ENCODE data around the gene MCM9.
"Not testable (repeated sequence)": the region's sequence is repeated elsewhere in the genome, so short reads cannot be mapped to it uniquely, and the experiment has no call there.

Gene MCM9

GRCh38 chr6:118789954-118790353 lies 145.0 kb downstream of the MCM9 start:
- no peak for DNase-seq

GRCh38 chr6:118789419-118789818 lies 145.5 kb downstream of the MCM9 start:
- no peak for DNase-seq

- no peak for DNase-seq
These were observed 146.3 kb downstream of the MCM9 start for GRCh38 chr6:118788702-118789101.

DNA sequence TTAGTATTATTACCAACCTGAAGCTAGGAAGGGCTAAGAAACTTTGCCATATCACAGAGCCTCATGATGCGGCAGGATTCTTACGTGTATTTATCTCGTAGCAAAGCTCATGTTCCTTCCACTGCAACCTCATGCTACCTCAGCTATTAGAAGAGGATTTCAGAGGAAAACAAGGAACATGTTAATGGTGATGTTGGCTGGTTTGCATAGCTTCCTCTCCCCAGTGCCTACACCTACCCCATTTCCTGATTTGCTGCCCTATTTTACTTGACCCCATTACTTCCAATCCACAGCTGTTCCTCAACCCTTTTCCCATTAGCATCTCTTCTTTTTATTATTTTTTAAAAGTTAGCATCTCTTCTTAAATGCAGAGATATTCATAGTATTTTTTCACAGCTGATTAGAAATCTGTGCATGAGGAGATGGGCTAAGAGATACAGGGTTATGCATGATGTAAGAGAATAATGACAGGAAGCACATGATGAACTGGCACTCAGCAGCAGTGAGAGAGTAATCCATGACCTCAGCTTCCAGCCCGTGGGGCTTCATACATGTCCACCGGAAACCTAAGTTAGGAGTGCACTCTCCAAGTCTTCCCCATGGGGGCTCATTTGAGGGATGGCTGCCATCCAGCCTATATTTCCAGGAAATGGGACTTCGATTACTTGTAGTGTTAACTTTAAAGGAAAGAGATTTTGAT lies 147.1 kb downstream of the MCM9 start:
- no peak for DNase-seq

DNA sequence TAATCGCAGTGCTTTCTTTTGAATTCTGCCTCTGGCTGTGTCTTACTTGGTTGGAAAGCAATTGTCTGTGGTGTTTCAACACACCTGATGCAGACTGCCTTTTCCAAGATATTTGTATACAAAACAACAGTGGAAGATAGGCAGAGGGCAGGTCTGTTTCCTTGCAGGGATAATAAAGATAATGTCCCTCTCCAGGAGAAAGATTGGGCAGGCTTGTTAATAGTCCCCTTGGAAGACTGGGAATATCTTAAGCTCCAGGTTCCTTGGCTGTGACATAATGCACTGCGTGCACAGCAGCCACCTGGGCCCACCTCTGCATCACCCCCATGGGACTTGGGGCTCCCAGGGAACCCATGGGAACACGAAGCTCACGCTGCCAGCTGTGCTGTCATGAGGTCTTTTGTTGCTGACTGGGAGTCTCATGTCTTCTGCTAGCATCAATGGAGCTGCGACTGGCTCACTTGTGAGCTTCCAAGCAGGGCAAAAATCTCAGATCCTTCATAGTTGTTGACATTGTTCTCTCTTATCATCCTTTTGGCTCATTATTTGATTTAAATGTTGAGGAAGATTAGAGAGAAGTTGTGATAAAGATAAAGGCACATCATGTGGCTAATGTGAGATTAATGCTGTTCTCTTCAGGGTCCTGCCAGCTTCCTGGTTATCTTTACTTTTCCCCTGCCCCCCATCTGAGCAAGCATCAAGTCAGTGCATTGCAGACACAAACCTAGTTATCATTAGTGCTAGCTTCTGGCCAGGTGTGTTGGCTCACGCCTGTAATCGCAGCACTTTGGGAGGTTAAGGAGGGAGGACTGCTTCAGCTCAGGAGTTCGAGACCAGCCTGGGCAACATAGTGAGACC lies 148.1 kb downstream of the MCM9 start:
- no peak for DNase-seq

GRCh38 chr6:118785601-118786000 lies 149.4 kb downstream of the MCM9 start:
- DNase-seq = no peak

- no peak for DNase-seq
These were observed 150.3 kb downstream of the MCM9 start for GRCh38 chr6:118784641-118785164.

DNA sequence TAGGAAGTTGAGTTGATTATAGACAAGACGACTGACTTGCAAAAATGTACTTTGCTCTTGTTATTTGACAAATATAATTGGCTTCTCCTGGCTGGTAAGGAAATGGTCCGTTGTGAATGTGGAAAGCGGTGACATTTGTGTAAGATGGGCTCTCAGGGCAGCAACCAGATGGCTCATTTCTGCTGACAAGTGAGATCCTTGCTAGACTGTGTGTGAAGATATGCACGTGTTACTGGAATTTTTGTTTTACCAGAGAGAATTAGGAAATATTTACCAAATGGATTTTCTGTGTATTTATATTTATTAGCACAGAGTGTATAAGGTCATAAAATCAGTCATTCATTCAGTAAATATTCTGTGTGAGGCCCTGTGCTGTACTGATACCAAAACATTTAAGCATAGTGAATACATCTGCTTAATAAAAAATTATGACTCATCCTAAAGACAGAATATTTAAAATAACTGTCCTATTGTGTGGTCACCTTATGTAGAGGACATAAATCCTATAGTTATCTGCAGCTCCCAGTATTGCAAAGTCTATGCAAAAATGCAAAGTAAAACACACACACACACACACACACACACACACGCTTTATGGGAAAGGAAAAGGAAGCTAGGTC lies 150.9 kb downstream of the MCM9 start:
- no peak for DNase-seq

DNA sequence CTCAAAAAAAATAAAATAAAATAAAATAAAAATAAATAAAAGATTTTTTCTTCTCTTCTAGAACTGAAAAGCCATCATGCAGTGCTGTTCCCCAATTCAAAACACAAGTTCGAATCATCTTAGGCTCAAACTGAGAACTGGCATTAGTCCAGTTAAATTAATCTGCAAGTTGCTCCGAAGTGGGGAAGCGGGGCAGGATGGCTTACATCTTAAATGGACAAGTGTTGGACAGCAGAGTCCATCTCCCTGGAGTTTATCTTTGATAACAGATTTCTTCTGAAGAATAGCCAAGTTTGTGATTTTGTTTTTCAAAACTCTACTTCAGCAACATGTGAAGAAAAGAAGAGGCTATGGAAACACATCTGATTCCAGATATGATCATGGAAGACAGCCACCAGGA lies 152.3 kb downstream of the MCM9 start:
- DNase-seq = no peak

- DNase-seq = no peak
These were observed 153.1 kb downstream of the MCM9 start for GRCh38 chr6:118781897-118782296.

GRCh38 chr6:118780668-118781067 lies 154.3 kb downstream of the MCM9 start:
- no peak for DNase-seq

DNA sequence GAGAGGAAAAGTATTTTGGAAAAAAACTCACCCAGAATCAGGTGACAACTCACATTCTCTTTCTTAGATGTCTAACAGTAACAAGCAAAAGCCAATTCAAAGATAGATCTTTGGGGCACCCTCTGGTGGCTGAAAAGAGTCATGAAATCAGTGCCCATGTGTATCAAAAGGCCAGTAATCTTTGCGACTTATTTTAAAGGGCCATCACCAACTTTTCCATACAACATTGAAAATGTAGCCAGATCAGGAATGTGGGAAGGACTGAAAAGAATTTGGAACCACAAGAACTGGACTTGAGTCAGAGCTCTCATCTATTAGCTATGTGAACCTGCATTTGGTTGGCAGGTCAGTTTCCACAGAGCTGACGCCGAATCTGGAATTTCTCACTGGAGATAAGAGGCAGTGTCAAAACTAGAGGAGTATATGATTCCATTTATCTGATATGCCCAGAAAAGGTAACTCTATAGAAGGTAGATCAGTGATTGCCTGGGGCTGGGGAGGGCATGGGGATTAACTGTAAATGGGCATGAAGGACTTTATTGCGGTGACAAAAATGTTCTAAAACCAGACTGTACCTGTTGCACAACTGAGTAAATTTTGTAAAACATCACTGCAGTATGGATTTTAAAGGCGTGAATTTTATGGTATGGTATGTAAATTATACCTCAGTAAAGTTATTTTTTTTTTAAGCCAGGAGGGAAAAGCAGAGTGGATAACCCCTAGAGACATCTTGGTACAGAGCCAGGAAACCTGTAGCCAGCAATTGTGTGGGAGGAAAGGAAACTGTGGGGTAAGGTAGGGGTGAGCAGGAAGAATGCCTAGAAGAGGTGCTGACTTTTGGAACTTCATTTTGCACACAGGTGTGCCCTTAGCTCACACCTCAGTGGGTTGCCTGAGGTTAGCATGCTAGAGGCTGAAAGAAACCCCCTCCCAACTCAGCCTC lies 158.1 kb downstream of the MCM9 start:
- DNase-seq = no peak

DNA sequence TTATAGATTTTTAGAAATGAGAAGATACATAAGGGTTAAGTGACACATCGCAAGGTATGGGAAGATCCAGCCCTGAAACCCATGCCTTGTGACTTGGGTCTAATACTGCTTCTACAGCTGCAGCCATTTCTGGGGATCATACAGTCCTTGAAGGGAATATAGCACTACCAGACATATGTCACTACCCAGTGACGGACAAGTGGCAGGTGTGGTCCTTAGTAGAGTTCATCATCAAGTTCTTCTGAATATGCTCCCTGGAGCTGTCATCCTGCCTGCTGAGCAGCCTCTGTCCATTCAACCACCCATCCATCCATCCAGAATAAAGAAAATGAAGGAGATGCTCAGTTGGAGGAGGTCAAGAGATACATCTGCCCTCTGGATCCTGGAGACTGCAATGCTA lies 159.6 kb downstream of the MCM9 start:
- DNase-seq = no peak

DNA sequence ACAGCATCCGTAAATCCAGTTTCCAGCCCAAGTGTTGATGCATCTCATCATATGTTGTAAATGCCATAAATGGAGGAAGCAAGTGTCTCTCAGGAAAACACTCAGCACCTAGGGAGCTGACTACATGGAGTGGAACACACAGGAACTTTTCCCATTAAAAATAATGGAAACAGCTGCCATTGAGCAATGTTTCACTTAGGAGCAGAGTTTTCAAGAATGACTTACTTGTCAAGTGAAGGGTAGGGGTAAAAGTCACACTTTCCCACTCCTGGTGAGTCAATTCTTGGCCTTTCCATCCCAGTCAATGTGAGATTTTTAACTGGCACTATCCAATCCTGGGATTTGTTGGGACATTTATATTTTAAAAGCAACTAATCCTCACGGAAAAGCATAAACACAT lies 160.4 kb downstream of the MCM9 start:
- DNase-seq = no peak

DNA sequence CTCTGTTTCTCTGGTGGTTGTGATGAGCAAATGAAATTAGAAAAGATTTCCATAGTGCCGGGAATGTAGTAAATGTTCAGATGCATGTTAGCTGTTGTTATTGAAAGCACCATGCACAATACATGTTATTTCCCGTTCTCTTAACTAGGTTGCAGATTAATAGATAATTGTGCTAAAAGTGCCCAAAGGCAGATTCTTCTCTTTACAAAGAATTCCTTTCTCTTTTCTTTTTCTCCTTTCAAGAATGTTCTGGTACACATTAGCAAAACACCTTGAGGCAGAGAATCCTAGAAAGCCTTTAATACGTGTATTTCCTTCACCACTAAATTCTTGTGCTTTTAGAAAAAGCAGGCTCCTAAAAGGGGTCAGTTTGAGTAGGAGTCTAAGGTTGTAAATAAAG lies 162.1 kb downstream of the MCM9 start:
- no peak for DNase-seq

DNA sequence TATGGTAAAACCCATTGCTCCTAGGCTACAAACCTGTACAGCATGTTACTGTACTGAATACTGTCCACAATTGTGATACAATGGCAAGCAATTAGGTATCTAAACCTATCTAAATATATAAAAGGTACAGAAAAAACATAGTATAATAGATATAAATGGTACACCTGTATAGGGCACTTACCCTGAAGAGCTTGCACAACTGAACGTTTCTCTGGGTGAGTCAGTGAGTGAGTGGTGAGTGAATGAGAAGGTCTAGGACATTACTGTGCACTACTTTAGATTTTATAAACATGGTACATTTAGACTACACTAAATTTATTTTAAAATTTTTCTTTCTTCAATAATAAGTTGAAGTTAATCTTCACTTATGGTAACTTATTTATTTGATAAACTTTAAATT lies 163.7 kb downstream of the MCM9 start:
- DNase-seq = no peak

DNA sequence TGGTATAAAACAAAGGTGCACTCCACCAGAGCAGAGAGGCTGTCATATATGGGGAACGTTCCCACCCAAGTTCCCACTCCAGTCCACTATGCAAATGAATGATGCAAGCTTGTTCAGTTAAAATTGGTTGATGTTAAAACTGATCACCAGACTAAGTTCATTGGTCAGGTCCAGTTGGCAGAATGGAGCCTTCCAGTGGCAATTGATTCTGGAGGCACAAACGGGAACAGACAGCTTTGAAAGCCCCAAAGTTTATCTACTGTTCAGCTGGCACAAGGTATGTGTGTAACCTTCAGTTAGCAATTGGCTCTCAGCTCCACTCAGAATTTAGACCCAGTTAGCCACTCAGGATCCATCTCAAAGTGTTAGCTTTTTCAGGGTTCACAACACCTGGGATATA lies 164.1 kb downstream of the MCM9 start:
- no peak for DNase-seq

GRCh38 chr6:118770112-118770788 lies 164.7 kb downstream of the MCM9 start:
- DNase-seq = no peak

DNA sequence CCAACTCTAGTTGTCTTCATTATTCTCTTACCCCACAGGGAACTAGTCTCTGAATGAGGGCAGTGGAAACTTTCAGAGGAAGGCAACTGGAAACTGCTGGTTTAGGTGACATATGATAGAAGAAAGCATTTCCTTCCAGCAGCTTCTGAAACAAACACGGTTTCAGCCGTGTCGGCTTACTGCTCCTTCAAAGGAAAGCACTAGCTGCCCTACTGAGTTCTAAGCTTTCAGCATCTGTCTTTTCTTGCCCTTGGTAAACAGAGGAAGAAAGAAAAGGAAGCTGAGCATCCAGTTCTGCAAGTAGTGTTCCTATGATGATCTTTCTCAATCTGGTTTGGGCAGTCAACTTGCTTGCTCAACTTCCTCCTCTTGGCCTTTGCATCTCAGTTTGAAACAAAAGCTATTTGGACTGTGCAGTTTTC lies 166.0 kb downstream of the MCM9 start:
- no peak for DNase-seq

GRCh38 chr6:118768441-118768840 lies 166.5 kb downstream of the MCM9 start:
- no peak for DNase-seq

DNA sequence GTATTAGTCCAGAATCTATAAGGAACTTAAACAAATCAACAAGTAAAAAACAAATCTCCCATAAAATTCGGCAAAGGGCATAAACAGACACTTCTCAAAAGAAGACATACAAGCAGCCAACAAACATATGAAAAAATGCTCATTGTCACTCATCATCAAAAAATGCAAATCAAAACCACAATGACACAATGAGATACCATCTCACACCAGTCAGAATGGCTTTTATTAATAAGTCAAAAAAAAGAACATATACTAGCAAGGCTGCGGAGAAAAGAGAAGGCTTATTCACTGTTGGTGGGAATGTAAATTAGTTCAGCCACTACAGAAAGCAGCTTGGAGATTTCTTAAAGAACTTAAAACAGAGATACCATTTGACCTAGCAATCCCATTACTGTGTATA lies 169.6 kb downstream of the MCM9 start:
- not testable (repeated sequence) for DNase-seq

GRCh38 chr6:118764766-118765165 lies 170.2 kb downstream of the MCM9 start:
- DNase-seq = no peak
